Naive thymus-derived CD4-positive, alpha-beta T cell (primary cell): ENCODE measurements around the gene ZNF503. TPM values are rescaled to one million over a fixed set of nuclear protein-coding genes. Genes with fewer than 3 reads are reported as not detected.
A peak's percentile ranks its signal among the peaks of the same experiment; 100 is the strongest.

Experiments
- ATAC-seq: fragments of 150-1000 bp; cut with Tn5 transposase; 2 replicates; pipeline ENCODE4 v1.10.0; 2021; ENCODE audit warnings: mild to moderate bottlenecking, moderate library complexity
- CTCF ChIA-PET: fragments of 350-600 bp; sonication (Branson Sonifier 250); formaldehyde crosslinking; loops from one replicate; lab custom pipeline; 2021; ENCODE audit warnings: antibody characterized with exemption; lab: Charles Lee
- POLR2A ChIA-PET: fragments of 350-600 bp; sonication (Branson Sonifier 250); formaldehyde crosslinking; loops from one replicate; lab custom pipeline; 2021; ENCODE audit warnings: antibody characterized with exemption, inconsistent platforms; lab: Charles Lee
- DNase-seq, 9 donors: peaks; one replicate each; pipeline versions ENCODE4 v3.0.0 to v3.0.0-alpha.2; 2020 to 2022; ENCODE audit warnings: mixed read lengths in 1 of 9
- H3K27ac ChIP-seq: one replicate; pipeline ENCODE4 v1.7.0; 2013; ENCODE audit warnings: mild to moderate bottlenecking, low read depth, low read length, moderate library complexity
- H3K27me3 ChIP-seq, 2 donors: one replicate each; pipeline ENCODE4 v1.7.0; 2013; ENCODE audit warnings: low read length in 2 of 2, mild to moderate bottlenecking in 2 of 2, moderate library complexity in 2 of 2; ENCODE audit not compliant: control insufficient read depth in 2 of 2, insufficient read depth in 2 of 2
- H3K36me3 ChIP-seq, 3 experiments: 1 replicate in 2 of 3; 2 replicates in 1 of 3; pipeline ENCODE4 v1.7.0; 2013; ENCODE audit warnings: low read length in 3 of 3, mild to moderate bottlenecking in 3 of 3, moderate library complexity in 1 of 3; ENCODE audit not compliant: insufficient read depth in 3 of 3, control insufficient read depth in 2 of 3
- H3K4me1 ChIP-seq, 2 donors: one replicate each; pipeline ENCODE4 v1.7.0; 2013; ENCODE audit warnings: low read length in 2 of 2, mild to moderate bottlenecking in 2 of 2, moderate library complexity in 1 of 2; ENCODE audit not compliant: control insufficient read depth in 2 of 2, insufficient read depth in 2 of 2
- H3K4me3 ChIP-seq: 2 replicates; pipeline ENCODE4 v1.7.0; 2013; ENCODE audit warnings: mild to moderate bottlenecking, low read length
- H3K9me3 ChIP-seq, 3 experiments: 1 replicate in 2 of 3; 2 replicates in 1 of 3; pipeline ENCODE4 v1.7.0; 2013; ENCODE audit warnings: low read length in 3 of 3; ENCODE audit not compliant: control insufficient read depth in 2 of 3
- H3K27ac Mint-ChIP-seq, 9 donors: one replicate each; pipeline ENCODE4 v1.8.0; 2020 to 2022; ENCODE audit warnings: mixed read lengths in 9 of 9, mild to moderate bottlenecking in 8 of 9, moderate library complexity in 5 of 9, inconsistent platforms in 2 of 9
- H3K27me3 Mint-ChIP-seq, 5 donors: one replicate each; pipeline ENCODE4 v1.8.0; 2021 to 2022; ENCODE audit warnings: mixed read lengths in 5 of 5, mild to moderate bottlenecking in 1 of 5
- H3K36me3 Mint-ChIP-seq, 5 donors: one replicate each; pipeline ENCODE4 v1.8.0; 2020 to 2022; ENCODE audit warnings: mixed read lengths in 5 of 5, mild to moderate bottlenecking in 3 of 5, inconsistent platforms in 1 of 5
- H3K4me1 Mint-ChIP-seq, 7 donors: one replicate each; pipeline ENCODE4 v1.8.0; 2020 to 2022; ENCODE audit warnings: mixed read lengths in 7 of 7, mild to moderate bottlenecking in 3 of 7, inconsistent platforms in 1 of 7
- H3K4me3 Mint-ChIP-seq, 10 donors: one replicate each; pipeline ENCODE4 v1.8.0; 2020 to 2022; ENCODE audit warnings: mild to moderate bottlenecking in 10 of 10, mixed read lengths in 10 of 10, moderate library complexity in 6 of 10, inconsistent platforms in 2 of 10
- H3K9me3 Mint-ChIP-seq, 11 donors: one replicate each; pipeline ENCODE4 v1.8.0; 2020 to 2022; ENCODE audit warnings: mixed read lengths in 11 of 11, mild to moderate bottlenecking in 4 of 11, inconsistent platforms in 1 of 11, moderate library complexity in 1 of 11
- intact Hi-C, 2 donors: fragments of 100-400 bp; cut with micrococcal nuclease; formaldehyde crosslinking; loops; one replicate each; pipeline ENCODE4 v1.15.1; 2023
- polyA plus RNA-seq, 2 donors: library from polyadenylated mRNA; unstranded; fragments of 300-500 nt; fragmentation: Illumina TruSeq; gene quantifications; one replicate each; pipeline ENCODE4 v1.2.3, GENCODE V29; 2021
- total RNA-seq, 6 experiments: library from RNA in 5 of 6; stranded (reverse) in 5 of 6; gene quantifications; 1 replicate in 5 of 6; 2 replicates in 1 of 6; pipeline ENCODE4 v1.2.3 and lab custom pipeline; 2021 to 2026

ZNF503 gene
- total and polyA plus RNA-seq, 7 experiments from 2014 or later, result 0.07 to 3.6 (median 0.54) TPM; not detected in 3

GRCh38 chr10:75432763-75433162, 31.2 kb upstream of the ZNF503 start:
- Mint-ChIP-seq H3K9me3 (peaks cover 0 to 2% (median 0%) of the 10 kb centered on the region in 11 donors), H3K4me3 (no peak overlapping the region), H3K4me1 (peaks cover 5 to 12% (median 7%) of the 10 kb centered on the region in 7 donors), H3K27ac (no peak overlapping the region), H3K27me3 (peaks cover 55 to 63% (median 62%) of the 10 kb centered on the region in 5 donors), H3K36me3 (no peaks in the 10 kb centered on the region)
- POLR2A ChIA-PET, result no interaction called here
- ATAC-seq (no peak), DNase-seq (no peak)
- Histone ChIP-seq H3K4me1 (no peaks in the 10 kb centered on the region), H3K36me3 (no peaks in the 10 kb centered on the region), H3K27me3 (peaks cover 0 to 2% of the 10 kb centered on the region in 2 donors), H3K27ac (no peak overlapping the region), H3K4me3 (no peak overlapping the region), H3K9me3 (no peaks in the 10 kb centered on the region)
- CTCF ChIA-PET, result no interaction called here
- intact Hi-C loops, result no loop called here

GRCh38 chr10:75432176-75432575, 30.6 kb upstream of the ZNF503 start:
- no peak overlapping the region for H3K27ac ChIP-seq

GRCh38 chr10:75431180-75432111, 29.9 kb upstream of the ZNF503 start, which contains the start of gene LRMDA:
Gene LRMDA (plus strand): TSS chr10:75431624.
- Mint-ChIP-seq H3K9me3 (peaks cover 0 to 2% (median 0%) of the 10 kb centered on the region in 11 donors), H3K27ac (no peak within 1 kb of the TSS), H3K4me3 (peak within 1 kb of the TSS in 6 of 10 donors; percentile 14 to 75 (median 64)), H3K27me3 (peaks cover 55 to 62% (median 58%) of the 10 kb centered on the region in 5 donors), H3K36me3 (no peaks in the 10 kb centered on the region), H3K4me1 (peaks cover 5 to 12% (median 7%) of the 10 kb centered on the region in 7 donors)
- Histone ChIP-seq H3K27me3 (peaks cover 0 to 2% of the 10 kb centered on the region in 2 donors), H3K36me3 (no peaks in the 10 kb centered on the region), H3K4me3 (no peak within 1 kb of the TSS), H3K27ac (no peak within 1 kb of the TSS), H3K4me1 (no peaks in the 10 kb centered on the region), H3K9me3 (no peaks in the 10 kb centered on the region)
- POLR2A ChIA-PET, result no interaction called here
- ATAC-seq (peak; percentile 67), DNase-seq (no peak)
- CTCF ChIA-PET, result no interaction called here
- intact Hi-C loops, result no loop called here

More at GRCh38 chr10:75432176-75432575, 30.6 kb upstream of the ZNF503 start:
- ChIA-PET POLR2A (no interaction called here), CTCF (no interaction called here)
- Histone ChIP-seq H3K4me3 (no peak overlapping the region), H3K36me3 (no peaks in the 10 kb centered on the region), H3K4me1 (no peaks in the 10 kb centered on the region), H3K27me3 (peaks cover 0 to 2% of the 10 kb centered on the region in 2 donors), H3K9me3 (no peaks in the 10 kb centered on the region)
- ATAC-seq (no peak), DNase-seq (no peak)
- intact Hi-C loops, result no loop called here
- H3K4me1 Mint-ChIP-seq, result peaks cover 5 to 12% (median 7%) of the 10 kb centered on the region in 7 donors
- H3K9me3 Mint-ChIP-seq, result peaks cover 0 to 2% (median 0%) of the 10 kb centered on the region in 11 donors
- no peak overlapping the region for H3K27ac Mint-ChIP-seq
- peak overlapping the region in 5 of 10 donors; percentile 14 to 75 (median 55) for H3K4me3 Mint-ChIP-seq
- no peaks in the 10 kb centered on the region for H3K36me3 Mint-ChIP-seq
- H3K27me3 Mint-ChIP-seq, result peaks cover 55 to 62% (median 61%) of the 10 kb centered on the region in 5 donors

GRCh38 chr10:75430000-75430763, 28.6 kb upstream of the ZNF503 start:
- Histone ChIP-seq H3K27me3 (peaks cover 0 to 2% of the 10 kb centered on the region in 2 donors), H3K4me3 (no peak overlapping the region), H3K4me1 (no peaks in the 10 kb centered on the region), H3K27ac (no peak overlapping the region), H3K36me3 (no peaks in the 10 kb centered on the region), H3K9me3 (no peaks in the 10 kb centered on the region)
- CTCF ChIA-PET, result no interaction called here
- peaks cover 5 to 12% (median 7%) of the 10 kb centered on the region in 7 donors for H3K4me1 Mint-ChIP-seq
- intact Hi-C loops, result no loop called here
- H3K27ac Mint-ChIP-seq, result no peak overlapping the region
- peak overlapping the region in 5 of 10 donors; percentile 10 to 65 (median 39) for H3K4me3 Mint-ChIP-seq
- ATAC-seq (peak; percentile 53), DNase-seq (no peak)
- H3K27me3 Mint-ChIP-seq, result peaks cover 45 to 60% (median 53%) of the 10 kb centered on the region in 5 donors
- no peaks in the 10 kb centered on the region for H3K36me3 Mint-ChIP-seq
- peaks cover 0 to 2% (median 0%) of the 10 kb centered on the region in 11 donors for H3K9me3 Mint-ChIP-seq
- POLR2A ChIA-PET, result no interaction called here

GRCh38 chr10:75429159-75429827, 27.7 kb upstream of the ZNF503 start:
- no peaks in the 10 kb centered on the region for H3K4me1 ChIP-seq
- CTCF ChIA-PET, result no interaction called here
- DNase-seq, result no peak
- no peaks in the 10 kb centered on the region for H3K36me3 ChIP-seq
- Mint-ChIP-seq H3K27ac (peak overlapping the region in 1 of 9 donors; percentile 32), H3K27me3 (peaks cover 37 to 52% (median 50%) of the 10 kb centered on the region in 5 donors), H3K9me3 (peaks cover 0 to 2% (median 0%) of the 10 kb centered on the region in 11 donors), H3K4me1 (peaks cover 5 to 12% (median 7%) of the 10 kb centered on the region in 7 donors), H3K4me3 (peak overlapping the region in 1 of 10 donors; percentile 11), H3K36me3 (no peaks in the 10 kb centered on the region)
- POLR2A ChIA-PET, result no interaction called here
- no peak for ATAC-seq
- no peak overlapping the region for H3K27ac ChIP-seq
- intact Hi-C loops, result no loop called here
- H3K4me3 ChIP-seq, result no peak overlapping the region
- no peaks in the 10 kb centered on the region for H3K9me3 ChIP-seq
- peaks cover 0 to 2% of the 10 kb centered on the region in 2 donors for H3K27me3 ChIP-seq
